GM19438 (cell line): ENCODE data around the gene AVEN.
"Not testable (repeated sequence)": the region's sequence is repeated elsewhere in the genome, so short reads cannot be mapped to it uniquely, and the experiment has no call there.

Source experiments
- ATAC-seq: cut with Tn5 transposase; IDR thresholded peaks from one replicate; pipeline ENCODE4 v1.9.1; 2021; ENCODE audit warnings: low read depth; ENCODE audit not compliant: unreplicated experiment

The AVEN gene

GRCh38 chr15:34043391-34043790, 4.4 kb upstream of the AVEN start:
- no peak for ATAC-seq

DNA sequence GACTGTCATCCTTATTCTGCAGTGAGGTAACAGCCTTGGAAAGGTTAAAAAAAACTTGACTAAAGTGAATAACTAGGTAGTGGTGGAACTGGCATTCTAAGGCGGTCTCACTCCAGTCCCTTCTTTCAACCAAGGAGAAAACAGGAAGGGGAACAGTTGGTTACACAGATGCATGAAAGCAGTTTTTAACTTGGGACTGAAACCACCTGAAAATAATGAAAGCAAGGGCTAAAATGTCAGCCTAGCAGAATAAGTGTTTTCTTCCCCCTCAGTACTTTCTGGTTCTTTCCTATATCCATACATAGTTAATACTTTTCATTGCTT, 748 bp upstream of the AVEN start:
- no peak for ATAC-seq

GRCh38 chr15:34038023-34038870, 757 bp downstream of the AVEN start:
- peak; percentile 57 for ATAC-seq

GRCh38 chr15:34031987-34032760, 6.8 kb downstream of the AVEN start:
- ATAC-seq = no peak

DNA sequence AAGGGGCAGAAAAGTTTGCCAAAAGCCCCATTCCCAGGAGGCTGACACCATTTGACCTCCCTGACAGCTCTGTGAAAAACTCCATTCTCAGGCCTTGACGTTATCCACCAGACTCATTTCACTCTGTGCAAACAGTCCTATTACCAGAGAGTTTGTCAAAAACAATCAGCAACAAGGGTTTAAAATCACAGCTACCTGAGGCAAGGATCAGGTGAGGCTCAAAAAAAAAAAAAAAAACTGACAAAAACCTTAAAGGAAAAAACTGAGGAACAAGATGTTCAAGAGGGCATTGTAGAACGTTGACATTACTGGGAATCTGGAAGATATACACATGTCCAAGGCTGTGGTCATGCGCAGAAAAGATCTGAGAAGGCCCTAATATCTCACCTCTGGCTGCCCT, 11.4 kb downstream of the AVEN start:
- ATAC-seq = no peak

DNA sequence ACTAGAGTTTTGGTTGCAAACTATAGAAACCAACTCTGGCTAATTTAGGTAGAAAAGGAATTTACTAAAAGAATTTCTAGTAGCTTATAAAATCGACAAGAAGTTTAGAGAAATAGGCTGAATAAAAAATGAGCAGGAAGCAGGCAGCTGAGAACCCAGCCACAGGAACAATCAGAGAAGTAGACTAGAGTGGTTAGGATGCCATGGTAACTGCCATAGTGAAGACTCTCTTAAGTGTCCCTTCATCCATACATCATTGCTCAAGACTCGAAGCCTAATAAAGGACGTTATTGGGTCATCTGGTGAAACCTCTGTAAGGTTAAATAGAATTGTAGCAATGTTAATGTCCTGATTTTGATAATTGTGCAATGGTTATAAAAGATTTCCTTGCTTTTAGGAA, 13.8 kb downstream of the AVEN start:
- ATAC-seq = no peak

- ATAC-seq = no peak
Measured at GRCh38 chr15:34023907-34024306, 15.1 kb downstream of the AVEN start.

DNA sequence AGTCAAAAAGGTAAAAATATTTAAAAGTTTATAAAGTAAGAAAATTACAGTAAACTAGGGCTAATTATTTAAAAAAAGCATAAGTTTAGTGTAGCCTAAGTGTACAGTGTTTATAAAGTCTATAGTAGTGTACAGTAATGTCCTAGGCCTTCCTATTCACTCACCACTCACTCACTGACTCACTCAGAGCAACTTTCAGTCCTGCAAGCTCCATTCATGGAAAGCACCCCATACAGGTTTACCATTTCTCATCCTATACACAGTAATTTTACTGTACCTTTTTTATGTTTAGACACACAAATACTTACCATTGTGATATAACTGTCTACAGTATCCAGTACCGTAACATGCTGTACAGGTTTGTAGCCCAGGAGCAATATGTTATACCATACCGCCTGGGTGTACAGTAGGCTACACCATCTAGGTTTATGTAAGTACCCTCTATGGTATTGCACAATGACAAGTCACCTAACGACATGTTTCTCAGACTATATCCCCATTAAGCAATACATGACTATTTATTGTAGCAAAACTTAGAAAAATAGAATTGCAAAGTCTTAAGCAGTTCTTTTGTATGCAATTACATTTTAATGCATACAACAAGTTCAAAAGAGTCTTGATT, 19.5 kb downstream of the AVEN start:
- ATAC-seq = no peak

DNA sequence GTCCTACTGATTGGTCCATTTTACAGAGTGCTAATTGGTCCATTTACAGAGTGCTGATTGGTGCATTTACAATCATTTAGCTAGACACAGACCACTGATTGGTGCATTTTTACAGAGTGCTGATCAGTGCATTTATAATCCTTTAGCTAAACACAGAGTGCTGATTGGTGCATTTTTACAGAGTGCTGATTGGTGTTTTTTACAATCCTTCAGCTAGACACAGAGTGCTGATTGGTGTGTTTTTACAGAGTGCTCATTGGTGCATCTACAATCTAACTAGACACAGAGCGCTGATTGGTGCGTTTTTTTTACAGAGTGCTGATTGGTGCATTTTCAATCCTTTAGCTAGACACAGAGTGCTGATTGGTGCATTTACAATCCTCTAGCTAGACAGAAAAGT, 20.3 kb downstream of the AVEN start:
- ATAC-seq = not testable (repeated sequence)

DNA sequence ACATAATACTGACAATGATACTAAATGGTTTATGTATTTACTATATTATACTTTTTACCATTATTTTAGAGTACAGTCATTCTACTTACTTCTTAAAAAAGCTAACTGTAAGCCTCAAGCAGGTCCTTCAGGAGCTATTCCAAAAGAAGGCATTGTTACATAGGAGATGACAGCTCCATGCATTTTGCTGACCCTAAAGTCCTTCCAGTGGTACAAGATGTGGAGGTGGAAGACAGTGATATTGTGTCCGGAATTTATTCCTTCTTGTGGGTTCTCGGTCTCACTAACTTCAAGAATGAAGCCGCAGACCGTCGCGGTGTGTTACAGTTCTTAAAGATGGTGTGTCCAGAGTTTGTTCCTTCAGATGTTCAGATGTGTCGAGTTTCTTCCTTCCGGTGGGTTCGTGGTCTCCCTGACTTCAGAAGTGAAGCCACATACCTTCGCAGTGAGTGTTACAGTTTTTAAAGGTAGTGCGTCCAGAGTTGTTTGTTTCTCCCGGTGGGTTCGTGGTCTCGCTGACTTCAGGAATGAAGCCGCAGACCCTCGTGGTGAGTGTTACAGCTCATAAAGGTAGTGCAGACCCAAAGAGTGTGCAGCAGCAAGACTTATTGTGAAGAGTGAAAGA, 20.9 kb downstream of the AVEN start:
- no peak for ATAC-seq

GRCh38 chr15:34014556-34014955, 24.4 kb downstream of the AVEN start:
- ATAC-seq = no peak

DNA sequence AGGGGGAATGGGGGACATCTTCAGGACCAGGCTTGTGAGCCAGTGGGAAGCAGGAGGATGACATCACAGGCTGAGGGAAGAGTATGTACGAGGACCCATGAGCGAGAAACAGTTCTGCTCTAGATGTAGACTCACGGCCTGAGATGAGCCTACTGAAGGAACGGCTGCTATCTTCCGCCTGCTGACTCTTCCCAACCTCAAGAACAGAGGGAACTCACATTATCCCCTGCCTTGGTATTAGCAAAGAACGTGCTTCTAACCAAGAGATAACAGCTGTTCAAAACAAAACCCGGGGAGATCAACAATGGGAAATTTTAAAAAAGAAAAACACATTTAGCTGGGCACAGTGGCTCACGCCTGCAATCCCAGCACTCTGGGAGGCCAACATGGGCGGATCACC, 25.3 kb downstream of the AVEN start:
- no peak for ATAC-seq

GRCh38 chr15:34012461-34013028, 26.5 kb downstream of the AVEN start:
- no peak for ATAC-seq

DNA sequence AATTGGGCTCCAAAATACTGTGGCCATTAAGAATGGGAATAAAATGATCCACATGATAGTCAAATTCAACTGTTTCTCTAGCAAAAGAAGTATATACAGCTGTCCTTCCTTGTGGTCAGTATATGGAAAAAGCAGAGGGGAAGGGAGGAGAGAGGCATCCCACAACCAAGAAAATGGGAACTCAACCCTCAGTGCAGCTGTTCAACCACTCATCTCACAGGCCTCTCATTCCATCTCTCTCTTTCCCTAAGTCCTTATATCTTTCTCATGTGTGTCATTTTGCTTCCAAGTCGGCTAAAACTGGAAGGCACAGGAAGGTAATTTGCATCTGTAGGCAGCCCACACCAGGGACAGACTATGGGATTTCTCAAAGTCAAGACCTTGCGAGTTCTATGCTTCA, 27.5 kb downstream of the AVEN start:
- ATAC-seq = no peak

DNA sequence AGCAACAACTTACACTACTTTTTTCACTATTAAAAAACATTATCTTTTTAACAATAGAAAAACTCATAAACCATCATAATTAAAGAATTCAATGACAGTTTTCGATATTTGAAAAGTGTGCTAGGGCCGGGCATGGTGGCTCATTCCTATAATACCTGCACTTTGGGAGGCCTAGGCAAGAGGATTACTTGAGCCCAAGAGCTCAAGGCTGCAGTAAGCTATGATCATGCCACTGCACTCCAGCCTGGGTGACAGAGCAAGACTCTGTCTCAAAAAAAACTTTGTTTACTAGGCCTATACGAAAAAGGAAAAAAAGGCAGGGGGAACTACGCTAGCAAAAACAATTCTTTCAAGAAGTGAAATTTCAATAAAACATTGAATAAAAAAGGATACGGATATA, 28.1 kb downstream of the AVEN start:
- ATAC-seq = no peak

- ATAC-seq = no peak
Measured at GRCh38 chr15:34009656-34010055, 29.3 kb downstream of the AVEN start.

DNA sequence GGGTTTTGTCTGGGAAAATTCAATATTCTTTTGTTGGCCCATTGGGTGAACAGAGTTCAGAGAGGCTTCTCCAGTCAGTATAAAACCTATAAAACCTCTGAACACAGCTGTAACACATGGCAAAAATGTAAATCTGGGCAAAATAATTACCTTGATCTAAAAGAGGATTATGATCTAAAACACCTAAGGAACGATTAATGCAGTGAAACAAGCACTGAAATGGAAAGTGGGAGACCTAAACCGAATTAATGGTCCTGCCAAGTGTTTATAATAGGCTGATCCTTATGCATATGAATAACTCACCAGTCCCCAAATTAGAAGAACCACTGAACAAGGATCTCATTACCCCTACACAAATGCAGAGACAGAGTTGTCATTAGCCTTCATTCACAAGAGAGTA, 32.6 kb downstream of the AVEN start:
- ATAC-seq = no peak

DNA sequence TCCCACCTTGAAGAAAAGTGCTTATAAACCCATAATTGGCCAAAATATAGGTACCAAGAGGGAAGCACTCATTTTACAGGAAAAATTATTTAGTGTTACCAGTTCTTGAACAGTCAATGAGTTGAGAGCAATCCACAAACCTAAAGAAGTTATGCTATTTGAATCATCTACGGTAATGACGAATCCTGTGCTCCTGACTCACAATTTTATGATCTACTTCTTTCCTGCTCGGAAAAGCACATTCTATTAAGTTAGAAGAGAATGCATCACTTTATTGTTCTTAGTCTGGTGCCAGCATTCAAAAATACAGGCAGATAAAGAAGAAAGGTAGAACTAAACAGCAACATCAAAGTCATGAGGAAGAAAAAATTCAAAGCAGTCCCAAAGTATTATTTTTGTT, 37.5 kb downstream of the AVEN start:
- no peak for ATAC-seq

DNA sequence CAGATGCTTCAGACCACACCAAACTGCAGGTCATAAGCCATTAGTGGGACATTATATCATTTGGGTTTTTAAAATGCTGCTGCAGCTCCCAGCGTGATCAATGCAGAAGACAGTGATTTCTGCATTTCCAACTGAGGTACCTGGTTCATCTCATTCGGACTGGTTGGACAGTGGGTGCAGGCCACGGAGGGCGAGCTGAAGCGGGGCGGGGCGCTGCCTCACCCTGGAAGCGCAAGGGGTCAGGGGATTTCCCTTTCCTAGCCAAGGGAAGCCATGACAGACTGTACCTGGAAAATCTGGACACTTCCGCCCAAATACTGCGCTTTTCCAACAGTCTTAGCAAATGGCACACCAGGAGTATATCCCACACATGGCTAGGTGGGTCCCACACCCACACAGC, 43.3 kb downstream of the AVEN start:
- ATAC-seq = not testable (repeated sequence)

DNA sequence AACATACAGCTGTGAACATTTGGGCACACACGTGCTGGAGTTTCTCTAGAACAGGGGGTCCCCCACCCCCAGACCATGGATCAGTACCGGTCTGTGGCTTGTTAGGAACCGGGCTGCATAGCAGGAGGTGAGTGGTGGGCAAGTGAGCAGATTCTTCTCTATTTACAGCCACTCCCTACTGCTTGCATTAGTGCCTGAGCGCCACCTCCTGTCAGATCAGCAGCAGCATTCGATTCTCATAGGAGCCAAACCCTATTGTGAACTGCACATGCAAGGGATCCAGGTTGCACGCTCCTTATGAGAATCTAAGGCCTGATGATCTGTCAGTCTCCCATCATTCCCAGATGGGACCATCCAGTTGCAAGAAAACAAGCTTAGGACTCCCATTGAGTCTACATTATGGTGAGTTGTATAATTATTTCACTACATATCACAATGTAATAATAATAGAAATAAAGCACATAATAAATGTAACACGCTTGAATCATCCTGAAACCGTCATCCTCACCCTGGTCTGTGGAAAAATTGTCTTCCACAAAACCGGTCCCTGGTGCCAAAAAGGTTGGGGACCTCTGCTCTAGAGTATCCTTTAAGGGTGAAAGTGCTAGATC, 44.9 kb downstream of the AVEN start:
- no peak for ATAC-seq
